Stimulated activated naive CD8-positive, alpha-beta T cell treated with anti-CD3 and anti-CD28 coated beads, Interleukin-15, Interleukin-2, amounts not matched to agents 100 U/mL and 50 U/mL, for 24 hours (primary cell): Measurements from ENCODE around the gene HPD.
A peak's percentile ranks its signal among the peaks of the same experiment; 100 is the strongest.
"Not testable (repeated sequence)": the region's sequence is repeated elsewhere in the genome, so short reads cannot be mapped to it uniquely, and the experiment has no call there.

Source experiments
- ATAC-seq: fragments of 150-1000 bp; cut with Tn5 transposase; one replicate; pipeline ENCODE4 v1.10.0; 2021
- DNase-seq: peaks from one replicate; pipeline ENCODE4 v3.0.0; 2021

Gene HPD

DNA sequence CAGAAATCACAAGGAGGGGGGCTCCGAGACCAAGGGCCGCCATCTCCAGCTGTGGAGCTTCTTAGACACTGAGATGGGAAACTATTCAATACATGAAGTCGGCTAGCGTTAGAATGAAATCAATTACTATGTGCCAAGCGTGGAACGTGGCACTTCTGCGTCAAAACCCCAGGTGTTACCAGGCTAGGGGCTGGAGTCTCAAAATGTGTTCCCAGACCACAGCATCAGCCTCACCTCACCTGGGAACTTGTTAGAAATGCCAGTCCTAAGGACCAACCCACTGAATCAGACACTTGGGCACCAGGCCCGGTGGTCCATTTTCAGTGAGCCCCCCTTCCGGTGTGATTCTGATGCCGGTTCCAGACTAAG lies 59.9 kb downstream of the HPD start:
- no peak for ATAC-seq
- peak; percentile 14 for DNase-seq

DNA sequence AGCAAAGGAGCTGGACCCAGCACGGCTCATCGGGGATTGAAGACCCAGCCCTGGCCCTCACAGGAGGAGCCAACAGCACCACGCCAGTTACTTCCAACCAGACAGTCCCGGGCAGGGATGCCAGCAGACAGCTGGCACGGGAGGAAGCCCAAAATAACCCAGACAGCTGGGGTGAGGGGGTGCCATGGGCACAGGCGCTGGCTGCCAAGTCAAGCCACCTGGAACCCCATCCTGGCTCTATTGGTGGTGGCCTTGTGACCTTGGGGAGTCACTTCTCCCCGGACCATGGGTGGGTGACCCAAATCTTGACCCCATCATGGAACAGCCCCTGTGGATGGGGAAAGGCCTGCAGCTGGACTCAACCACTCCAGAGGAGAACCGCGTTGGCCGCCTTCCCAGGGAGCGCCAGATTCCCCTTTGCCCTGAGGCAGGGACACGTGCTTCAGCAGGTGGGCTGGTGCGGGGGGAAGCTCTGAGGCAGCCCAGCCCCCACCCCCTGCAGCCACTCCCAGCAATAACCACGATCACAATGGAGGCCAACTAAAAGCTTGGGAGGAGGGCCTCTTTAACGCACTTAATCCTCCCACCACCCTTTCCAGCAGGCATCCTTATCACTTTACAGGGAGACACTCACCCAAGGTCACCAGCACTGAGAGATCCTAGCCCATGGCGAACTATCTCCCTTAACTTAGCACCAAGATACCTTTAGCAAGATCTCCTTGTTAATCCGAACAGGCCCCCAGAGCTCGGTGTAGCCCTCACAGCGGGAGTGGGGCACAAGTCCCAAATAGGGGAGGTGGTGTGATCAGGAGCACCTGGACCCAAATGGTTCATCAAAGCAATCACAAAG lies 60.5 kb downstream of the HPD start:
- peak; percentile 34 for DNase-seq
- ATAC-seq, result no peak

DNA sequence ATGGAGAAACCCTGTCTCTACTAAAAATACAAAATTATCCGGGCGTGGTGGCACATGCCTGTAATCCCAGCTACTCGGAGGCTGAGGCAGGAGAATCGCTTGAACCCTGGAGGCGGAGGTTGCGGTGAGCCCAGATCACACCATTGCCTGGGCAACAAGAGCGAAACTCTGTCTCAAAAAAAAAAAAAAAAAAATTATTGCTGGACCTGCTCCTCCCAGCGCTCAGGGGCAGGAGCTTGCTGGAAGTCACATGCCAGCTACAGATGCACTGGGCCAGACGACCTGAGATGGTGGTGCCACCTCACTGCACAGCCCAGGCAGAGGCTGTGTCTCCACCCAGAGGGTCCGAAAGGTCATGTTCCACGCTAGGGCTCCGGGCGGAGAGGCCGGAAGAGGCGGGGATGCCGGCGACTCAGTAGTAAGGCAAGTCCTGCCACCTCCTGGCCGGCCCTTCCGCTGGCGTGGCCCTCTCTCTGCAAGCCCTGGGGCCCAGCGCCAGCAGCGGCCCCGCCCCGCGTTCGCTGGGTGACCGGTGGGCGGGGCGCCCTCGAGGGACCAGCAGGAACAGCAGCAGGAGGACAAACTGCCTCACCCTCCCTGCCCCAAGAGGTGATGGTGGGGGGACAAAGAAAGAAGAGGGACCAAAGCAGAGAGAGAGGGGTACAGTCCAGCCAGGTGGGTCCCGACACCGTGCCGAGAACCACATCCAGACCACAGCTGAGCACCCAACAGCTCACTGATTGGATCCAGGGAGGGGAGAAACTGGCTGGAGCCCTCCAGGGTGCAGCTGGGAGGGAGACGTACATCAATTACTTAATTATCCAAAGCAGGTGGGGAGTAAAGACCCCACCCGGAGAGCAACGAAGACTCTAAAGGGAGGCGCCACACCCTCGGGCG lies 61.6 kb downstream of the HPD start:
- ATAC-seq (no peak), DNase-seq (peak; percentile 25)

DNA sequence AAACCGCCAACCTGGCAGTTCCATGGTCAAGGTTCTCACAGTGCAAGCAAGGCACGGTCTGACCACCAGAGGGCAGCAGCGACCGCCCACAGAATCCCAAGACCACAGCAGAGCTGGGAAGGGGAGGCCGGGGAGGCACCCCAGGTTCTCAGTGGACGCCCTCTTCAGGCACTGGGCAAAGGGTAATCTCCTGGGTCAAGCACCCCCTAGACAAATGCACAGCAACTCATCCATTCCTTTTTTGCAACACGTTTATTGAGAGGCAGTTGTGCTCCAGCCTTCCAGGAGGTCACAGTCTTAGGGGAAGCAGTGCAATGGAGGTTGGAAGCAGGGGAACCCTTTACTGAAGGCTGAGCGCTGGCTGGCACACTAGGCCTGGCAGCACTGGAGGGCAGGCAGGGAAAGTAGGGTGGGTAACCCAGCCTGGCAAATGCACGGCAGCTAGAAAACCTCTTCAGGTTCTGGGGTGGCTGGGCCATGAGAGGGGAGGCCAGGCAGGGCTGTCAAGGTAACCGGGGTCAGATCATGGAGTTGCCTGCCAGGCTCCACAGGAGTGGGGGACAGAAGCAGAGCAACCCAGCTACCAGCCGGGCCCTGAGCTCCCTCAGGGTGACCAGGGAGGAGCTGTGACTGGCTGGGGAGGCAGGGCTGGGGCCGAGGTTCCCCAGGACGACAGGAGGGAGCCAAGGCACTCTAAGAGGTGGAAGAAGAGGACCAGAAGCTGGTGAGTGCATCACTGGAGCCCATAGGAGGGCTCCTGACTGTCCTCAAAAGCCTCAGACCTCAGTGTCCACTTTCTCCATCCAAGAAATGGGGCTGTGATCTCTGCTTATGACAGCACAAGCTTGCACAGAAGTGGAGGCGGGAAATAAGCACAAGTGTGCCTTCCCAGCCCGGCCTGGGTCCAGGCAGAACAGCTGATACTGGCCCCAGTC lies 63.4 kb downstream of the HPD start:
- DNase-seq, result peak; percentile 89
- no peak for ATAC-seq

DNA sequence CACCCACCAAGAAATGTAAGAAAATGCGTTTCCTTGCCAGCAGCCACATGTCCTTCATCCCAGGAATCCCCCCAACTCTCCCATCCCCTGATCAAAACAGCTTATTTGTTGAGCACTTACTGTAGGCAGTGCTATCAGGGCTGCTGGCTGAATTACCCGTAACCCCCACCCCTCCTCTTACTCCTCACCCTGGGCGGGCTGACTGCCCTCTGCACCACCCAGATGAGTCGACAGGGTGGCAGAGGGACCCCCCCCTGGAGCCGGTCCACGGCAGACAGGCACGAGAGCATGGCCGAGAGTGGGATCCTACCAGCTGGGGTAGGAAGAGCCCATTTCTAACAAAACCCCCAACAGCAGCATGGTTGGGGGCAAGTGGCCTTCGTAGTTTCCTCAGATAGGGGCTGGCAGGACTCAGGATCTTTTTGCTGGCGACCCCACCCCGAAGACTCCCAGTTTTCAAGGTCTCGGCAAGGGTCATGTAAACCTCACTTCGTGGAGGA lies 64.1 kb downstream of the HPD start:
- peak; percentile 48 for DNase-seq
- ATAC-seq, result peak; percentile 2

DNA sequence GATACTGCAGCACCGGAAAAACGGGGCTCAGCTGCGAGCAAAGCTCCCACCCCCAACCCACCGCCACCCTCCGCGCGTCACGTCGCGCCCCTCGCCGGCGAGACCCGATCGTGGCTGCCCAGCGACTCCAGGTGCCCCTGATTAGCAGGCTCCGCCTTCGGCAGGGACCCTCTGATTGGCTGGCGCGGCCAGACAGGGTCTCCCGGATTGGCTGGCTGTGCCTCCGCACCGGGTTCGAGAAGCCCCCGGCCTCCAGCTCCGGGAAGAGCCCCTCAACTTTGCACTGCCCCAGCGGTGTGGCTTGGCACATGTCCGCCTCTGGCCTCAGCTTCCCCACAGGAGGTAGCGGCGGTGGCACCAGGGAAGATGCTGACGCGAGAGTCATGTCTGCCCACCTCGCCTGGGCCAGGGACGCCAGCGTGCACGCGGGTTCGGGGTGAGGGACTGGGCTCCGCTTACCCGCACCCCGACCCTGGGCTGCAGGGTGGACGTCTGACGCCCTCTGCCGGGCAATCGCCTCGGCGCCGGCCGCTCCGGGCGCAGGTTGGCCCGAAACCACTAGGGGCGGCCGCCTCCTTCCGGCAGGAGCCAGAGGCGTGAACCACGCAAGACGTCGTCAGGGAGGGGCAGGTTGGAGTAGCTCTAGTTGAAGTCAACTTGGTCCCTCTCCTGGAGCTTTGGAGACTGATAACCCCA lies 64.7 kb downstream of the HPD start:
- ATAC-seq (peak; percentile 65), DNase-seq (peak; percentile 97)

DNA sequence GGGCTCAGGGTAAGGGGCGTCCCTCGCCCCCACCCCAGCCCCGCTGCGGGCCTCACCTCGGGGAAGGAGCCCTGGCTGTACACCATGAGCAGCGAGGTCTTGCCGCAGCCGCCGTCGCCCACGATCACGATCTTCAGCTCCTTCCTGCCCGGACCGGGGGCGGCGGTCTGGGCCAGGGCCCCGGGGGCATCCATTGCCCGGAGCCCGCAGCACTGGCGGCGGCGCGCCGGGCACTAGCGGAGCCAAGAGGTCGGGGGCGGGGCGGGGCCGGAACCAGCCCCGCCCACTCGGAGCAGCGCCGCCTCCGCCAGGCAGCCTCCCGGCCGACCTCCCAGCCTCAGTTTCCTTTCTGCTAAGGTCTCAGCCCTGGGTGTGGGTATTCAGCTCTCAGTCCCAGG lies 65.2 kb downstream of the HPD start, which contains the start of gene RHOF:
RHOF (minus strand) TSS at position 249 of the 398 bp plus-strand sequence; CDS start at position 194, 55 bp downstream.
- peak; percentile 84 for DNase-seq
- peak; percentile 6 for ATAC-seq

DNA sequence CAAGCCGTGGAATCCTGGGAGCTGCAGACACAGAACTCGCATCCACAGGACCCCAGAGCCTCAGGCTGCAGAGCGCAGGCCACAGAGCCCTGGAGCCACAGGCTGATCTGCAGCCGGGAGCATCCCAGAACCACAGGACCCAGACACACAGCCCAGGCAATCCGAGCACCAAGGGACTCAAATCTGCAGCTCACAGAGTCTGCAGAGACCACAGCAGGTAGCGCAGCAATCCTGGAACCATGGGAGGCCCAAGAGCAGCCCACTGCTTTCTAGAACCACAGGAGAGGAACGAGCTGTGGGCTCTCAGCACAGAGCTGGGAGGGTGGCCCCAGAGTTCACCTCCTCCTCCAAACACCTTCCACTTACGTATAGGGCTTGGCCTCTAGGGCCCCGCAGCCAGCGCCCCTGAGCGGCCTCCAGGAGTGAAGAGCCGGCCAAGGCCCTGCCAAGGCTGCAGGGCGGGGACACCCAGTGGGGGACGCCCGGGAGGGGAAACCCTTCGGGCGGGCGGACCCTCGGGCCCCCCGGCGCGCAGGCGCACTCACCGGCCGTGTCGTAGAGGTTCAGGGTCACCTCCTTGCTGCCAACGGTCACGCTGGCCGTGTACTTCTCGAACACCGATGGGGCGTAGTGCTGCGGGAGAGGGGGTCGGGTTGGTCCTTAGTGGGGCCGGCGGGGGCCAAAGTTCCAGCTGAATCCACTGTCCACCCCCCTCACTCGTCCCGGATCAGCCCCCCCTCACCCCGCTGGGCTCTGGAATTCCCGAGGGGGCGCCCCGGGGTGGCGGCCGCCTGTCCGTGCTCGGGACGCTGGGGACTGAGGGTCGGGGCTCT lies 65.8 kb downstream of the HPD start:
- ATAC-seq (peak; percentile 15), DNase-seq (peak; percentile 71)

DNA sequence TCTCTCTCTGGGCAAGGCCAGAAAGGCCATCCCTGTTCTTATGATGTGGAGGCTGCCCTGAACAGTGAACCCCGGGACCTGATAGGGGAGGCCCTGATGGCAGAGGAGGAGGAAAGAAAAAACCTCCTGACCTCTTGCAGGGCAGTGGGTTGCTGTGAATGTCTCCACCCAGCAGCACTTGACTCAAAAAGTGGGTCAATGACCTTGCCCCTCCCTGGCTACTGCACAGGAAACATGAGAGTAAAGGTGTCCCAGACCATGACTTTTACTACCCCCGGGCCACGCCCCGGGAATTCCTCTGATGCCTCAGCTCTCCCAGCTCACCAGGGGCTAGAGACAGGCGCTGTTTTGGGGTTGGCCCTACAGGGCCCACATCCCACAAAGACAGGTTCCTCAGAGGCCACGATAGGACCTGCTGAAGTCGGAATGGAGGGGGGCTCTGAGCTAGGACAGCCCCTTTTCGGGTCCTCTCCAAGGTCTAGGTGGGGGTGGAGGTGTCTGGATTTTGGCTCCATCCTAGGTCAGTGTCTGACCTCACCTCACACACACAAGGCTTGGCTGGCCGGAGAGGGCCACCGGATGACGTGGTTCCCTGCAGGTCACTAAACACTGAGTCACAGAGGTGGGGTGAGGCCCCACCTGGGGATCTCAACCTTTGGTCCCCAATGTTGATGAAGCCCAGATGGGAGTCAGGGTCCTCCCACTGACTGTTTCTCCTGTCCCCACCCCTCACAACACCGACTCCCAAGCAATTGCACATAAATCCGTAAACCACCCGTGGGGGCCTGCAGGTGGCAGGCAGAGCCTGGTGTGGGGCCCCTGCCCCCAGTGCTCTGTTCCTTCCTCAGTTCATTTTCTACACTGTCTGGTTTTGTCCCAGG lies 66.7 kb downstream of the HPD start:
- DNase-seq (peak; percentile 64), ATAC-seq (no peak)

DNA sequence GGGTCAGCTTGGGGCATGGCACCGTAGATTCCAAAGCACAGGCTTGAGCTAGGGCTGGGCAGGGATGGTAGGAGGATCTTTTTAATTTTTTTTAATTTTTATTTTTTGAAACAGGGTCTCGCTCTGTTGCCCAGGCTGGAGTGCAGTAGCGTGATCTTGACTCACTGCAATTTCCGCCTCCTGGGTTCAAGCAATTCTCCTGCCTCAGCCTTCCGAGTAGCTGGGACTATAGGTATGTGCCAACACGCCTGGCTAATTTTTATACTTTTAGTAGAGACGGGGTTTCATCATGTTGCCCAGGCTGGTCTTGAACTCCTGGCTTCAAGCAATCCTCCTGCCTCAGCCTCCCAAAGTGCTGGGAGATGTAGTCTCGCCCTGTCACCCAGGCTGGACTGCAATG lies 67.9 kb downstream of the HPD start:
- not testable (repeated sequence) for ATAC-seq, DNase-seq

DNA sequence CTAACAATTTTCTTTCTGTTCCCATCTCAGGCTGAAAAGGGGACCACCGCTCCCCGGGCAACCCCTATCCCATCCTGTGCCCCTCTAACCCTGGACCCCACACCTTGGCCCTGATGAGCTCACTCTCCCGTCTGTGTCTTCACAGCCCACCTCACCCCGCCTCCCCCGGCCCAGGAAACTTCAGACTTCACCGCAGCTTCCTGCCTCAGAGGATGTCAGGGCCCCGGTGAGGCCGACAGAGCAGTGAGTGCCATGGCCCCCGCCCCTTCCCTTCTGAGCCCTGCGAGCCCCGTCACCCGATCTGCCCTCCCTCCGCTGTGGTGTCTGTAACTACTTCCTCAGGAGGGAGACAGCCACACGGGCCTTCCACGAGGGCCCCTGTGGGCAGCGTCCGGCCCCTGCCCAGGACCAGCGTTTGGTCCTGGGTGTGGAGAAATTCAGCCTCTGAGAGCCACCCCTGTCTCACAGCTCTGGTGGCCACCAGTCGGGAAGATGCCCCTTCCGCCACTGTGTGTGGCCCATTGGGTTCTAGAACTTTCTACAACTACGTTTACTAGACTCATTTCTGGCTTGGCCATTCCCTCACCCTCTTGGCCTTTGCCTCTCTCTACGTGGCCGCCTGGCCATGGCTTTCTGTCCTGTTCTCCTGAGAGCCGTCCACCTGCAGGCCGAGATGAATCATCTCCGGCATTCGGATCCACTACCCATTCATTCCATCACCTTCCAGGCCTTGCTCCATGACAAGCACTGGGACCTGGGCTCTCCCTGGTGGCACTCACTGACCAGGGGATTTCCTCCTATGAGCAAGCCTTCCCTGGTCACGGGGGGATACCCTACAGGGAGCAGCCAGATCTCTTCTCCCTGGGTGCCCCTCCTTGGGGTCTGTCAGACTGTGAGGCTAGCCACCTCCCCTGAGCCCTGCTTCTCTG lies 68.6 kb downstream of the HPD start:
- ATAC-seq, result peak; percentile 59
- peak; percentile 93 for DNase-seq
